GM10266 (cell line): ENCODE data around the gene CCDC102A.

Experiments used
- DNase-seq: peaks from one replicate; pipeline ENCODE4 v3.0.0; 2012; ENCODE audit errors: extremely low spot score
- CTCF ChIP-seq: IDR thresholded peaks from 2 replicates; pipeline ENCODE4 v1.5.1; 2012; ENCODE audit warnings: mild to moderate bottlenecking, low read depth; ENCODE audit not compliant: control insufficient read depth, insufficient read depth; ENCODE audit errors: missing control alignments

Gene CCDC102A

GRCh38 chr16:57474671-57475661 lies 61.4 kb downstream of the CCDC102A start:
- no peak for DNase-seq
- TF ChIP-seq CTCF = no peak

GRCh38 chr16:57473906-57474305 lies 62.5 kb downstream of the CCDC102A start:
- no peak for TF ChIP-seq CTCF

GRCh38 chr16:57473176-57473840 lies 63.1 kb downstream of the CCDC102A start:
- DNase-seq = no peak
- no peak for TF ChIP-seq CTCF

More at GRCh38 chr16:57473906-57474305, 62.5 kb downstream of the CCDC102A start:
- DNase-seq = no peak

- TF ChIP-seq CTCF = no peak
- no peak for DNase-seq
These were observed 63.7 kb downstream of the CCDC102A start for GRCh38 chr16:57472665-57473060.

- TF ChIP-seq CTCF = no peak
- no peak for DNase-seq
These were observed 64.3 kb downstream of the CCDC102A start for GRCh38 chr16:57471852-57472664.

- TF ChIP-seq CTCF = no peak
- no peak for DNase-seq
These were observed 65.2 kb downstream of the CCDC102A start for GRCh38 chr16:57471209-57471608.
